Measurements from ENCODE around the gene DBN1. TPM values are rescaled to one million over a fixed set of nuclear protein-coding genes. Genes with fewer than 3 reads are reported as not detected.

DBN1 gene
- total RNA-seq, 1 experiment from 2014 or later: 195 TPM

DNA sequence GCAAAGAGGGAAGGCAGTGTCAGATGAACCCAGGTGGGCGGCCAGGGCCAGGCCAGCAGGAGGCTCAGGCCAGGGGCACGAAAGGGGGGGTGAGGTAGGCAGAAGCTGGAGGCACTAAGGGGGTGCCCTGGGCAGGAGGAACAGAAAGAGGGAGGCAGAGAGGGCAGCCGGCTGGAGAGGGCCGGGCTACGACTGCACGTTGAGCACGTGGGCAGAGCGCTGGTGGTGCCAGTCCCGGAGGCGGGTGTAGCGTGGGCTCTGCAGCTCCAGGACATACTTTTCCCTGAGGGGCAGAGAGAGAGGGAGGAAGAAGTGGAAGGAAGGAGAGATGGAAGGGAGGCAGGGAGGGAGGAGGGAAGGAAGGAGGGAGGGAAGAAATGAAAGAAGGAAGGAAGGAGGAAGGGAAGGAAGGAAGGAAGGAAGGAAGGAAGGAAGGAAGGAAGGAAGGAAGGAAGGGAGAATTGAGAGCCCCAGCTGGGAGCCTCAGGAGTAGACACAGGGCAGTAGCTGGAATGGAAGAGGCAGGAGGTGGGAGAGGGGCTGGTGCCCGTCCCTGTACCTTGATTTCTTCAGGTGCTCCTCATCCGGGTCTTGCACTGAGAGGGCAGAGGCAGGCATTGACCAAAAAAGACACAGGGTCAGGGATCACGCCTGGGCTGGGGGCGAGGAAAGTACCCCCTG lies 17.0 kb upstream of the DBN1 start:
- in situ Hi-C loops (cut with HindIII; ENCODE audit: low pct_unique_long_range_greater_than_20kb, low sequenced_read_pairs): no loop called here
- ChIA-PET POLR2A (no interaction called here), CTCF (interaction anchor here (0.6 kb wide), 1 partner anchor 327 kb away, joined by 8 read pairs; no protein-coding TSS in a partner anchor)
- Histone ChIP-seq H3K4me3 (ENCODE audit: low read depth in 2 of 2, low read length in 2 of 2) (no peak overlapping the region), H3K9me3 (ENCODE audit: control insufficient read depth, insufficient read depth, low read depth, low read length) (no peaks in the 10 kb centered on the region), H3K4me1 (ENCODE audit: control insufficient read depth, insufficient read depth, low read length) (peaks cover 20% of the 10 kb centered on the region), H3K36me3 (ENCODE audit: control insufficient read depth, insufficient read depth, low read length) (peaks cover 3% of the 10 kb centered on the region; the same call in 1 of the 2 replicates), H3K27me3 (ENCODE audit: control insufficient read depth, insufficient read depth, low read length) (no peaks in the 10 kb centered on the region), H3K27ac (ENCODE audit: low read length) (no peak overlapping the region)
- DNase-seq (ENCODE audit: low read depth, low spot score) (no peak), ATAC-seq (no peak)
- BruUV-seq (replicated peaks): no TSS peak
- TF ChIP-seq, protein P1, sequence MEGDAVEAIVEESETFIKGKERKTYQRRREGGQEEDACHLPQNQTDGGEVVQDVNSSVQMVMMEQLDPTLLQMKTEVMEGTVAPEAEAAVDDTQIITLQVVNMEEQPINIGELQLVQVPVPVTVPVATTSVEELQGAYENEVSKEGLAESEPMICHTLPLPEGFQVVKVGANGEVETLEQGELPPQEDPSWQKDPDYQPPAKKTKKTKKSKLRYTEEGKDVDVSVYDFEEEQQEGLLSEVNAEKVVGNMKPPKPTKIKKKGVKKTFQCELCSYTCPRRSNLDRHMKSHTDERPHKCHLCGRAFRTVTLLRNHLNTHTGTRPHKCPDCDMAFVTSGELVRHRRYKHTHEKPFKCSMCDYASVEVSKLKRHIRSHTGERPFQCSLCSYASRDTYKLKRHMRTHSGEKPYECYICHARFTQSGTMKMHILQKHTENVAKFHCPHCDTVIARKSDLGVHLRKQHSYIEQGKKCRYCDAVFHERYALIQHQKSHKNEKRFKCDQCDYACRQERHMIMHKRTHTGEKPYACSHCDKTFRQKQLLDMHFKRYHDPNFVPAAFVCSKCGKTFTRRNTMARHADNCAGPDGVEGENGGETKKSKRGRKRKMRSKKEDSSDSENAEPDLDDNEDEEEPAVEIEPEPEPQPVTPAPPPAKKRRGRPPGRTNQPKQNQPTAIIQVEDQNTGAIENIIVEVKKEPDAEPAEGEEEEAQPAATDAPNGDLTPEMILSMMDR (IDR thresholded peaks at IDR 0.05): no peak
- TF ChIP-seq TCF7L2 (IDR thresholded peaks at IDR 0.05; ENCODE audit: low read depth, low read length) (no peak), POLR2AphosphoS5 (IDR thresholded peaks at IDR 0.05; ENCODE audit: low read depth, low read length) (no peak), SIN3A (IDR thresholded peaks at IDR 0.05; ENCODE audit: borderline replicate concordance, insufficient read depth, low read depth, low read length) (no peak)
- TF ChIP-seq, protein P2, sequence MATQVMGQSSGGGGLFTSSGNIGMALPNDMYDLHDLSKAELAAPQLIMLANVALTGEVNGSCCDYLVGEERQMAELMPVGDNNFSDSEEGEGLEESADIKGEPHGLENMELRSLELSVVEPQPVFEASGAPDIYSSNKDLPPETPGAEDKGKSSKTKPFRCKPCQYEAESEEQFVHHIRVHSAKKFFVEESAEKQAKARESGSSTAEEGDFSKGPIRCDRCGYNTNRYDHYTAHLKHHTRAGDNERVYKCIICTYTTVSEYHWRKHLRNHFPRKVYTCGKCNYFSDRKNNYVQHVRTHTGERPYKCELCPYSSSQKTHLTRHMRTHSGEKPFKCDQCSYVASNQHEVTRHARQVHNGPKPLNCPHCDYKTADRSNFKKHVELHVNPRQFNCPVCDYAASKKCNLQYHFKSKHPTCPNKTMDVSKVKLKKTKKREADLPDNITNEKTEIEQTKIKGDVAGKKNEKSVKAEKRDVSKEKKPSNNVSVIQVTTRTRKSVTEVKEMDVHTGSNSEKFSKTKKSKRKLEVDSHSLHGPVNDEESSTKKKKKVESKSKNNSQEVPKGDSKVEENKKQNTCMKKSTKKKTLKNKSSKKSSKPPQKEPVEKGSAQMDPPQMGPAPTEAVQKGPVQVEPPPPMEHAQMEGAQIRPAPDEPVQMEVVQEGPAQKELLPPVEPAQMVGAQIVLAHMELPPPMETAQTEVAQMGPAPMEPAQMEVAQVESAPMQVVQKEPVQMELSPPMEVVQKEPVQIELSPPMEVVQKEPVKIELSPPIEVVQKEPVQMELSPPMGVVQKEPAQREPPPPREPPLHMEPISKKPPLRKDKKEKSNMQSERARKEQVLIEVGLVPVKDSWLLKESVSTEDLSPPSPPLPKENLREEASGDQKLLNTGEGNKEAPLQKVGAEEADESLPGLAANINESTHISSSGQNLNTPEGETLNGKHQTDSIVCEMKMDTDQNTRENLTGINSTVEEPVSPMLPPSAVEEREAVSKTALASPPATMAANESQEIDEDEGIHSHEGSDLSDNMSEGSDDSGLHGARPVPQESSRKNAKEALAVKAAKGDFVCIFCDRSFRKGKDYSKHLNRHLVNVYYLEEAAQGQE (IDR thresholded peaks at IDR 0.05; ENCODE audit: insufficient read depth in 1 of 2, low read depth in 2 of 2, low read length in 1 of 2): no peak
- intact Hi-C loops (cut with micrococcal nuclease; ENCODE audit: unreplicated experiment): no loop called here

DNA sequence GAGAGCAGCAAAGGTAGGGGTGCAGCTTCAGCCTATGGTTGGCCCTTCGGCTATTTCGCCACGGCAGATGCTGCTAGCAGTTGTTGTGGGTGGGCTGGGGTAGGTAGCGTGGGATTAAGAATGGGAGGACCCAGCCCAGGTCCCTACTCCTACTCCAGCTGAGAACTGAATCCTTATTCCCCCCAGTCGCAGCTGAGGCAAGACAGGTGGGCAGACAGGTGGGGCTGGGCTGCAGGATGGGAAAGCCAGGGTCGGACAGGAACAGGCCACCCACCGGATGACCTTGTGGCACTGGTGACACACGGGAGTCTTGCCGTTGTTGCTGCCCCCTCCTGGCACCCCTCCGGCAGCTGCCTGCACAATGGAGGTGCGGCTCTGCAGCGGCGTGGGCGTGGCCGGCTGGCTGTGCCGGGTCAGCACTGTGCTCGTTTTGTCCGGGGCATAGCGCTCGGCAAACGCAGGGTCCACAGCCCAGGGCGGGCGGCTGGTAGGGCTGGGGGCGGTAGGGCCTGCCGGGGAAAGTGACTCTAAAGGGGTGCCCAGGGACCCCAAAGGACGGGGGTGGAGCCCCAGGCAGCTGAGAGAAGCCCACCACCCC lies 15.8 kb upstream of the DBN1 start:
- Histone ChIP-seq H3K27ac (ENCODE audit: low read length) (no peak overlapping the region), H3K9me3 (ENCODE audit: control insufficient read depth, insufficient read depth, low read depth, low read length) (no peaks in the 10 kb centered on the region), H3K36me3 (ENCODE audit: control insufficient read depth, insufficient read depth, low read length) (peaks cover 3% of the 10 kb centered on the region; the same call in 1 of the 2 replicates), H3K4me3 (ENCODE audit: low read depth in 2 of 2, low read length in 2 of 2) (no peak overlapping the region), H3K4me1 (ENCODE audit: control insufficient read depth, insufficient read depth, low read length) (peaks cover 7% of the 10 kb centered on the region), H3K27me3 (ENCODE audit: control insufficient read depth, insufficient read depth, low read length) (no peaks in the 10 kb centered on the region)
- intact Hi-C loops (cut with micrococcal nuclease; ENCODE audit: unreplicated experiment) (no loop called here), in situ Hi-C loops (cut with HindIII; ENCODE audit: low pct_unique_long_range_greater_than_20kb, low sequenced_read_pairs) (no loop called here)
- ChIA-PET POLR2A (interaction anchor here (1.0 kb wide), 1 partner anchor 86 kb away, joined by 7 read pairs; no protein-coding TSS in a partner anchor), CTCF (no interaction called here)
- DNase-seq (ENCODE audit: low read depth, low spot score) (no peak), ATAC-seq (0 out of 2 replicates have a peak, but pooled peaks have one; percentile 17)
- BruUV-seq (replicated peaks): no TSS peak
- TF ChIP-seq, protein P1 (IDR thresholded peaks at IDR 0.05): no peak; the same call in 1 of the 2 replicates
- TF ChIP-seq, protein P2 (IDR thresholded peaks at IDR 0.05; ENCODE audit: insufficient read depth in 1 of 2, low read depth in 2 of 2, low read length in 1 of 2): no peak
- no peak for TF ChIP-seq POLR2AphosphoS5 (IDR thresholded peaks at IDR 0.05; ENCODE audit: low read depth, low read length)
- TF ChIP-seq SIN3A (IDR thresholded peaks at IDR 0.05; ENCODE audit: borderline replicate concordance, insufficient read depth, low read depth, low read length): no peak
- TF ChIP-seq TCF7L2 (IDR thresholded peaks at IDR 0.05; ENCODE audit: low read depth, low read length): no peak
